ENCODE measurements around the gene FUBP3. TPM values are rescaled to one million over a fixed set of nuclear protein-coding genes. Genes with fewer than 3 reads are reported as not detected.

FUBP3 gene
- total RNA-seq, 1 donor from 2014 or later: 52.3 TPM

DNA sequence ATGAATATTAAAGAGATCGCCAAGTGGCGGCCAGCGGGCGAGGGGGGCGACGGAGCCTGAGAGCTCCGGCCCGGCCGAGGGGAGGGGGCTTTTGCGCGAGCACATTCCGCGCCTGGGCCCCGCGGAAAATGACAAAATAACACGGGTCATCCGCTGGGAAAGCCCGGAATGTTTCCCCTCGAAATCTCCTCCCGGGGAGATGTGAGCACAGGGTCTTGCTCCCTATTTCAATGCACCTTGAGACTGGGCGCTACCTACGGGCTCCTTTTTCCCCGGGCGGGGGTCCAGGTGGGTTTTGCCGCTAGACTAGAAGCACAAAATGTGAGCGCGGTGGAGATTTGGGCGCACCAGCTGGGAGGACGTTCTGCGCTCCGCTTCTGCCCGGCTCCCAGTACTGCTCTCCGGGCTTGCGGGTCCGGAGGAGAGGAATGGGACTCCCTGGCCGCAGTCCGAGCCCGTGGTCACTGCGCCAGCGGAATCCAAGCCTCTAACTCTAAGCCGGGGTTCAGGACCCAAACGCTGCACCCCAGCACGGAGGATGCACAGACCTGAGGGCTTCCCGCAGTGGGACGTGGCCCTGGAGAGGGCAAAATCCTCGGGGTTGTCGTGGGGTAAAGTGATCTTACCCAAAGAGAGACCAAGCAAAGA lies 82.2 kb downstream of the FUBP3 start:
- intact Hi-C loops (cut with micrococcal nuclease): no loop called here

- intact Hi-C loops (cut with micrococcal nuclease): no loop called here
These were observed 83.0 kb downstream of the FUBP3 start for GRCh38 chr9:130662099-130662969.

GRCh38 chr9:130662970-130663257 lies 83.5 kb downstream of the FUBP3 start:
- intact Hi-C loops (cut with micrococcal nuclease): no loop called here

GRCh38 chr9:130663258-130663976 lies 84.0 kb downstream of the FUBP3 start:
- intact Hi-C loops (cut with micrococcal nuclease): no loop called here

DNA sequence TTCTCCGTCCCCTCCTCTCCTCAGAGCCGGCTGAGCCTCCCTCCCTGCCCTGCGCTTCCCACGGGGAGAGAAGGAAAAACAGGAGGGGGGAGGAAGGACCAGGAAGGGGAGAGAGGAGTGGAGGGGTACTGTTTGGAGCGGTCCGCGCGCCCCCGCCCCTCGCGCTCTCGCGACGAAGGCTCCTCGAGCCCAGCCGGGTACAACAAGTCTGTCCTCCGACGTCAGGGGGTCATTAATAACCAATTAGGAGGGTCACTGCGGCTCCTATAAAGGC lies 84.5 kb downstream of the FUBP3 start:
- intact Hi-C loops (cut with micrococcal nuclease): no loop called here

DNA sequence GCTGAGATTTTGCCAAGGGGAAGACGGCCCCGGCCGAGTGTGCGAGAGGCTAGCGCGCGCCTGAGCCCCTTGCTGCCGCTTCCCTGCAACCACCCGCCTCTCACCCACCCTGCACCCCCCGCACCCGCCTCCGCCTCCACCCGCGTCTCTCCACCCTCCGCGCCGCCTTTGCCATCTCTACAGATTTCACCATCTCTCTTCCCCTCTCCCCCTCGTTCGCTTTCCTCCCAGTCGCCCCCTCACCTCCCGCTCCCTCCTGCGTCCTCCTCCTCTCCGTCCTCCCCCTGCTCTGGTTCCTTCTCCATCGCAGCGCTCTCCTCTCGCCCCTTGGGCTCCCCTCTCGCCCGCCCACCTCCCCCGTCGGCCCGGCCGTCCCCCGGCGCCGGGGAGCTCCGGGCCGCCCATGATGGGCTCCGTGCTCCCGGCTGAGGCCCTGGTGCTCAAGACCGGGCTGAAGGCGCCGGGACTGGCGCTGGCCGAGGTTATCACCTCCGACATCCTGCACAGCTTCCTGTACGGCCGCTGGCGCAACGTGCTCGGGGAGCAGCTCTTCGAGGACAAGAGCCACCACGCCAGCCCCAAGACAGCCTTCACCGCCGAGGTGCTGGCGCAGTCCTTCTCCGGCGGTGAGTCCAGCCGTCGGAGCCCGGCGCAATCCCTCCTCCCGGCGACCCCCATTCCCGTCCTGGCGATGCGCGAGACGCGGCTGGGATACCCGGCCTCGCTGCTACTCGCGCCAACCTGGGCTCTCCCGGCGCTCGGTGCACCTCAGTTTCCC lies 85.1 kb downstream of the FUBP3 start, which contains the start of gene PRDM12:
Gene PRDM12 (plus strand): TSS at position 344 of the 778 bp plus-strand sequence. CDS start 60 bp downstream, at position 404.
- intact Hi-C loops (cut with micrococcal nuclease): no loop called here

DNA sequence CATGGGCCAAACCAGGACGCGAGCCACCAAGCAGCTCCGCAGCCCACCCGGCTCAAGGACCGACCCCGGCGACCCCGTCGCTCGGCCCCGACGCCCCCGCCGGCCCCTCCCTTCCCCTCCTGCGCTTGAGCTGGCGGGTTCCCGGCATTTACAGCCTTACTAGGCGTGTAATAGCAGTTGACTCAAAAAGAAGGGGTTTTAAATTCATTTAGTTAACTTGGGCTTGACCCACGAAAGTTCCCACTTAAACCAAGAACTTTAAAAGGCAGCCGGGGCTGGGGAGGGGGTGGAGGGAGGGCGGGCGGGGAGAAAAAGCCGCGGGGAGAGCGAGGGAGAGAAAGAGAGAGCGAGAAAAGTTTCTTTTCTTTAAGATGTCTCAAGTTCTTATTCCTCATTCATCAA lies 85.7 kb downstream of the FUBP3 start:
- intact Hi-C loops (cut with micrococcal nuclease): no loop called here

- intact Hi-C loops (cut with micrococcal nuclease): no loop called here
These were observed 86.3 kb downstream of the FUBP3 start for GRCh38 chr9:130665431-130666392.

GRCh38 chr9:130666393-130667119 lies 87.2 kb downstream of the FUBP3 start:
- intact Hi-C loops (cut with micrococcal nuclease): no loop called here

- intact Hi-C loops (cut with micrococcal nuclease): no loop called here
These were observed 87.7 kb downstream of the FUBP3 start for GRCh38 chr9:130667120-130667435.

DNA sequence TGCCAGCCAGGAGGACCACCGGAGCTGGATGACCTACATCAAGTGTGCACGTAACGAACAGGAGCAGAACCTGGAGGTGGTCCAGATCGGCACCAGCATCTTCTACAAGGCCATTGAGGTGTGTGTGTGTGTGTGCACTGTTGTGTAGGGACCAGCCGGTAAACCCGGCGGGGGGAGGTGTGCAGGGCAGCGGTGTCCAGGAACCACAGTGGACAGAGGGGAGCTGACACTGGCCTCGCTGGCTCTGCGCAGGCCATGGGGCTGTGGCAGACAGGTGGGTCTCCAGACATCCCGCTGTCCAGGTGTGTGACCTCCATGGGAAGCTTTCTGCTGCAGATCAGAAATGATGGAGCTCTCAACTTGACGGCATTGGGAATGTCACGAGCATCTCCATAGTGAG lies 88.8 kb downstream of the FUBP3 start:
- intact Hi-C loops (cut with micrococcal nuclease): no loop called here

- intact Hi-C loops (cut with micrococcal nuclease): no loop called here
These were observed 89.3 kb downstream of the FUBP3 start for GRCh38 chr9:130668659-130669058.

DNA sequence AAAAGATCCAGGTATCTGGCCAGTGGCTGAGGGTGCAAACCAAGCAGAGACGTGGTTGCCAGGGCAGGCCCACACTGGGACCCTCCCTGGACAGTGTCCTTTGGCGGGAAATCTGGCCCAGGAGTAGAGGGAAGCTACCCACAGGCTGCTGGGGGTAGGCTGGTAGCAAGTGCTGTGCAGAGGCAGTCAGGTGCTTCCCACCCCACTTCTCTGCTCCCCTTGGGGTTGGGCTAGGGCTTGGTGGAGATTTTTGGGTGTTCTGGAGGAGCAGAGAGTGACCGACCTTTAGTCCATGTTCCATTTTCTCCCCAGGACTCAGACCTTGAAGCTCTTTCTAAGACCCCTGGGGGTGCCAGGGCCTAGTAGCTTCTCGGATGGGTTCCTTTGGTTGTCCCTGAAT lies 90.6 kb downstream of the FUBP3 start:
- intact Hi-C loops (cut with micrococcal nuclease): no loop called here

GRCh38 chr9:130670644-130671043 lies 91.3 kb downstream of the FUBP3 start:
- intact Hi-C loops (cut with micrococcal nuclease): no loop called here

GRCh38 chr9:130672466-130672865 lies 93.1 kb downstream of the FUBP3 start:
- intact Hi-C loops (cut with micrococcal nuclease): no loop called here

GRCh38 chr9:130672933-130673615 lies 93.7 kb downstream of the FUBP3 start:
- intact Hi-C loops (cut with micrococcal nuclease): no loop called here

- intact Hi-C loops (cut with micrococcal nuclease): no loop called here
These were observed 96.0 kb downstream of the FUBP3 start for GRCh38 chr9:130675396-130675795.

- intact Hi-C loops (cut with micrococcal nuclease): no loop called here
These were observed 97.9 kb downstream of the FUBP3 start for GRCh38 chr9:130677252-130677651.

Measured in T-helper 1 cell treated with Interleukin-12 subunit alpha and Interleukin-12 subunit beta and Interleukin-4 antibody, amounts not matched to agents 30 ng/mL and 1 ng/mL, for 36 hours (primary cell).